ENCODE data around the gene SLC2A1. TPM values are rescaled to one million over a fixed set of nuclear protein-coding genes. Genes with fewer than 3 reads are reported as not detected.

Gene SLC2A1
- total RNA-seq, 6 donors from 2014 or later: 6.3 to 24.3 (median 10.5) TPM

- DNase-seq: no peak
- WGBS, 2 donors: 60 to 70% methylated on average over 9 of the region's 9 CpGs
- no peaks in the 10 kb centered on the region for H3K9me3 ChIP-seq
- H3K36me3 ChIP-seq: no peaks in the 10 kb centered on the region
- no peak overlapping the region for H3K27ac ChIP-seq
- ATAC-seq (ENCODE audit: low FRiP score in 2 of 2): no peak
- TF ChIP-seq EP300 (IDR thresholded peaks at IDR 0.05): no peak
- TF ChIP-seq POLR2AphosphoS5 (IDR thresholded peaks at IDR 0.05): no peak
- no peak for TF ChIP-seq POLR2A (IDR thresholded peaks at IDR 0.05)
- TF ChIP-seq, protein P1, sequence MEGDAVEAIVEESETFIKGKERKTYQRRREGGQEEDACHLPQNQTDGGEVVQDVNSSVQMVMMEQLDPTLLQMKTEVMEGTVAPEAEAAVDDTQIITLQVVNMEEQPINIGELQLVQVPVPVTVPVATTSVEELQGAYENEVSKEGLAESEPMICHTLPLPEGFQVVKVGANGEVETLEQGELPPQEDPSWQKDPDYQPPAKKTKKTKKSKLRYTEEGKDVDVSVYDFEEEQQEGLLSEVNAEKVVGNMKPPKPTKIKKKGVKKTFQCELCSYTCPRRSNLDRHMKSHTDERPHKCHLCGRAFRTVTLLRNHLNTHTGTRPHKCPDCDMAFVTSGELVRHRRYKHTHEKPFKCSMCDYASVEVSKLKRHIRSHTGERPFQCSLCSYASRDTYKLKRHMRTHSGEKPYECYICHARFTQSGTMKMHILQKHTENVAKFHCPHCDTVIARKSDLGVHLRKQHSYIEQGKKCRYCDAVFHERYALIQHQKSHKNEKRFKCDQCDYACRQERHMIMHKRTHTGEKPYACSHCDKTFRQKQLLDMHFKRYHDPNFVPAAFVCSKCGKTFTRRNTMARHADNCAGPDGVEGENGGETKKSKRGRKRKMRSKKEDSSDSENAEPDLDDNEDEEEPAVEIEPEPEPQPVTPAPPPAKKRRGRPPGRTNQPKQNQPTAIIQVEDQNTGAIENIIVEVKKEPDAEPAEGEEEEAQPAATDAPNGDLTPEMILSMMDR (IDR thresholded peaks at IDR 0.05): no peak
- H3K27me3 ChIP-seq: no peaks in the 10 kb centered on the region
- no peak overlapping the region for H3K4me3 ChIP-seq
- peaks cover 9 to 29% (median 20%) of the 10 kb centered on the region in 4 donors for H3K4me1 ChIP-seq
These were observed 9.2 kb downstream of the SLC2A1 start for GRCh38 chr1:42949312-42950115.

GRCh38 chr1:42947965-42948732, 10.5 kb downstream of the SLC2A1 start:
- Histone ChIP-seq H3K4me3 (no peak overlapping the region), H3K27me3 (no peaks in the 10 kb centered on the region), H3K9me3 (no peaks in the 10 kb centered on the region), H3K27ac (no peak overlapping the region), H3K36me3 (no peaks in the 10 kb centered on the region), H3K4me1 (peaks cover 23 to 43% (median 34%) of the 10 kb centered on the region in 4 donors)
- 78 to 89% methylated on average over 11 to 13 of the region's 13 CpGs for WGBS, 2 donors
- ATAC-seq (ENCODE audit: low FRiP score in 2 of 2) (no peak), DNase-seq (no peak)
- TF ChIP-seq EP300 (IDR thresholded peaks at IDR 0.05) (no peak), POLR2AphosphoS5 (IDR thresholded peaks at IDR 0.05) (no peak), POLR2A (IDR thresholded peaks at IDR 0.05) (no peak)
- TF ChIP-seq, protein P1 (IDR thresholded peaks at IDR 0.05): no peak

- peaks cover 33 to 46% (median 40%) of the 10 kb centered on the region in 4 donors for H3K4me1 ChIP-seq
- no peaks in the 10 kb centered on the region for H3K27me3 ChIP-seq
- no peak for ATAC-seq (ENCODE audit: low FRiP score in 2 of 2)
- H3K36me3 ChIP-seq: no peaks in the 10 kb centered on the region
- TF ChIP-seq POLR2AphosphoS5 (IDR thresholded peaks at IDR 0.05) (no peak), EP300 (IDR thresholded peaks at IDR 0.05) (no peak), POLR2A (IDR thresholded peaks at IDR 0.05) (no peak)
- H3K9me3 ChIP-seq: no peaks in the 10 kb centered on the region
- 90 to 93% methylated on average over 4 of the region's 4 CpGs for WGBS, 2 donors
- no peak overlapping the region for H3K27ac ChIP-seq
- H3K4me3 ChIP-seq: no peak overlapping the region
- no peak for DNase-seq
These were observed 11.6 kb downstream of the SLC2A1 start for GRCh38 chr1:42947117-42947516.

GRCh38 chr1:42946120-42946898, 12.4 kb downstream of the SLC2A1 start:
- Histone ChIP-seq H3K36me3 (no peaks in the 10 kb centered on the region), H3K27me3 (no peaks in the 10 kb centered on the region), H3K4me1 (peaks cover 41 to 52% (median 48%) of the 10 kb centered on the region in 4 donors), H3K9me3 (no peaks in the 10 kb centered on the region), H3K4me3 (no peak overlapping the region), H3K27ac (no peak overlapping the region)
- ATAC-seq (ENCODE audit: low FRiP score in 2 of 2): no peak
- TF ChIP-seq EP300 (IDR thresholded peaks at IDR 0.05): no peak
- TF ChIP-seq, protein P1 (IDR thresholded peaks at IDR 0.05): no peak
- TF ChIP-seq POLR2A (IDR thresholded peaks at IDR 0.05): no peak
- TF ChIP-seq POLR2AphosphoS5 (IDR thresholded peaks at IDR 0.05): no peak
- DNase-seq: no peak
- WGBS, 2 donors: 78 to 81% methylated on average over 4 to 10 of the region's 10 CpGs
